Measurements from ENCODE around the gene PIP5K1B. TPM values are rescaled to one million over a fixed set of nuclear protein-coding genes. Genes with fewer than 3 reads are reported as not detected.

Gene PIP5K1B
- total and polyA plus RNA-seq, 4 donors: 0.09 to 30.9 (median 0.29) TPM

GRCh38 chr9:68979538-68980314, 274.7 kb downstream of the PIP5K1B start:
- Histone ChIP-seq H3K4me1 (ENCODE audit: control insufficient read depth in 4 of 4, insufficient read depth in 4 of 4, low read length in 3 of 4) (no peaks in the 10 kb centered on the region), H3K9ac (ENCODE audit: low read depth in 1 of 2, low read length in 2 of 2) (no peak overlapping the region), H3K4me3 (ENCODE audit: low read depth in 1 of 3, low read length in 3 of 3) (no peak overlapping the region), H3K9me3 (ENCODE audit: control insufficient read depth in 4 of 4, low read length in 3 of 4) (no peaks in the 10 kb centered on the region), H3K27ac (ENCODE audit: low read depth in 1 of 2, low read length in 2 of 2) (no peak overlapping the region), H3K27me3 (ENCODE audit: control insufficient read depth in 4 of 4, insufficient read depth in 4 of 4, low read length in 3 of 4) (no peaks in the 10 kb centered on the region), H3K36me3 (ENCODE audit: control insufficient read depth in 4 of 4, insufficient read depth in 3 of 4, low read depth in 1 of 4, low read length in 3 of 4) (no peaks in the 10 kb centered on the region)
- DNase-seq (ENCODE audit: low spot score): no peak
- 71% methylated on average over 9 of the region's 9 CpGs for WGBS
- TF ChIP-seq YY1 (IDR thresholded peaks at IDR 0.05) (no peak), NR2F2 (IDR thresholded peaks at IDR 0.05) (no peak), FOXA1 (IDR thresholded peaks at IDR 0.05) (no peak), RAD21 (IDR thresholded peaks at IDR 0.05) (no peak), HNF4A (conservative IDR thresholded peaks at IDR 0.05) (no peak), FOXA2 (IDR thresholded peaks at IDR 0.05) (no peak), RXRA (IDR thresholded peaks at IDR 0.05) (no peak), JUND (IDR thresholded peaks at IDR 0.05) (no peak), SP1 (IDR thresholded peaks at IDR 0.05) (no peak), ZBTB33 (IDR thresholded peaks at IDR 0.05) (no peak), TAF1 (conservative IDR thresholded peaks at IDR 0.05) (no peak), REST (IDR thresholded peaks at IDR 0.05) (no peak), HNF4G (IDR thresholded peaks at IDR 0.05) (no peak)
- TF ChIP-seq, protein P1, sequence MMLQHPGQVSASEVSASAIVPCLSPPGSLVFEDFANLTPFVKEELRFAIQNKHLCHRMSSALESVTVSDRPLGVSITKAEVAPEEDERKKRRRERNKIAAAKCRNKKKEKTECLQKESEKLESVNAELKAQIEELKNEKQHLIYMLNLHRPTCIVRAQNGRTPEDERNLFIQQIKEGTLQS (IDR thresholded peaks at IDR 0.05): no peak
- TF ChIP-seq, protein P2, sequence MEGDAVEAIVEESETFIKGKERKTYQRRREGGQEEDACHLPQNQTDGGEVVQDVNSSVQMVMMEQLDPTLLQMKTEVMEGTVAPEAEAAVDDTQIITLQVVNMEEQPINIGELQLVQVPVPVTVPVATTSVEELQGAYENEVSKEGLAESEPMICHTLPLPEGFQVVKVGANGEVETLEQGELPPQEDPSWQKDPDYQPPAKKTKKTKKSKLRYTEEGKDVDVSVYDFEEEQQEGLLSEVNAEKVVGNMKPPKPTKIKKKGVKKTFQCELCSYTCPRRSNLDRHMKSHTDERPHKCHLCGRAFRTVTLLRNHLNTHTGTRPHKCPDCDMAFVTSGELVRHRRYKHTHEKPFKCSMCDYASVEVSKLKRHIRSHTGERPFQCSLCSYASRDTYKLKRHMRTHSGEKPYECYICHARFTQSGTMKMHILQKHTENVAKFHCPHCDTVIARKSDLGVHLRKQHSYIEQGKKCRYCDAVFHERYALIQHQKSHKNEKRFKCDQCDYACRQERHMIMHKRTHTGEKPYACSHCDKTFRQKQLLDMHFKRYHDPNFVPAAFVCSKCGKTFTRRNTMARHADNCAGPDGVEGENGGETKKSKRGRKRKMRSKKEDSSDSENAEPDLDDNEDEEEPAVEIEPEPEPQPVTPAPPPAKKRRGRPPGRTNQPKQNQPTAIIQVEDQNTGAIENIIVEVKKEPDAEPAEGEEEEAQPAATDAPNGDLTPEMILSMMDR (IDR thresholded peaks at IDR 0.05; ENCODE audit: low read depth, low read length, missing input control): no peak

- H3K4me1 ChIP-seq (ENCODE audit: control insufficient read depth in 4 of 4, insufficient read depth in 4 of 4, low read length in 3 of 4): no peaks in the 10 kb centered on the region
- DNase-seq (ENCODE audit: low spot score): no peak
- 75% methylated on average over 3 of the region's 3 CpGs for WGBS
- TF ChIP-seq RAD21 (IDR thresholded peaks at IDR 0.05): no peak
- no peak for TF ChIP-seq SP1 (IDR thresholded peaks at IDR 0.05)
- TF ChIP-seq JUND (IDR thresholded peaks at IDR 0.05): no peak
- TF ChIP-seq HNF4A (conservative IDR thresholded peaks at IDR 0.05): no peak
- no peak for TF ChIP-seq YY1 (IDR thresholded peaks at IDR 0.05)
- TF ChIP-seq, protein P2 (IDR thresholded peaks at IDR 0.05; ENCODE audit: low read depth, low read length, missing input control): no peak
- no peak for TF ChIP-seq NR2F2 (IDR thresholded peaks at IDR 0.05)
- no peak for TF ChIP-seq REST (IDR thresholded peaks at IDR 0.05)
- no peak for TF ChIP-seq RXRA (IDR thresholded peaks at IDR 0.05)
- H3K27me3 ChIP-seq (ENCODE audit: control insufficient read depth in 4 of 4, insufficient read depth in 4 of 4, low read length in 3 of 4): no peaks in the 10 kb centered on the region
- no peak overlapping the region for H3K27ac ChIP-seq (ENCODE audit: low read depth in 1 of 2, low read length in 2 of 2)
- no peak overlapping the region for H3K9ac ChIP-seq (ENCODE audit: low read depth in 1 of 2, low read length in 2 of 2)
- no peaks in the 10 kb centered on the region for H3K9me3 ChIP-seq (ENCODE audit: control insufficient read depth in 4 of 4, low read length in 3 of 4)
- no peaks in the 10 kb centered on the region for H3K36me3 ChIP-seq (ENCODE audit: control insufficient read depth in 4 of 4, insufficient read depth in 3 of 4, low read depth in 1 of 4, low read length in 3 of 4)
- no peak overlapping the region for H3K4me3 ChIP-seq (ENCODE audit: low read depth in 1 of 3, low read length in 3 of 3)
These were observed 275.4 kb downstream of the PIP5K1B start for GRCh38 chr9:68980341-68980914.
